Fibroblast of villous mesenchyme (primary cell): ENCODE measurements around the gene DNAJC9. TPM values are rescaled to one million over a fixed set of nuclear protein-coding genes. Genes with fewer than 3 reads are reported as not detected.

ENCODE experiments used
- DNase-seq: peaks from one replicate; pipeline ENCODE4 v3.0.0-alpha.2; 2010; ENCODE audit warnings: low read depth
- H3K4me3 ChIP-seq: 2 replicates; pipeline ENCODE4 v1.5.1; 2011; ENCODE audit warnings: low read depth, mild to moderate bottlenecking, low read length
- total RNA-seq: library from RNA; depleted of rRNA; stranded (reverse); fragments of >200 nt; gene quantifications from 2 replicates; pipeline ENCODE4 v1.2.3, GENCODE V29; 2012
- TF ChIP-seq, protein P1 (sequence below): IDR thresholded peaks from 2 replicates; pipeline ENCODE4 v1.5.1; 2012; ENCODE audit warnings: low read depth, mild to moderate bottlenecking, low read length; ENCODE audit not compliant: insufficient read depth

DNAJC9 gene
- total RNA-seq, 1 donor, result 28.1 TPM

- TF ChIP-seq, protein P1, sequence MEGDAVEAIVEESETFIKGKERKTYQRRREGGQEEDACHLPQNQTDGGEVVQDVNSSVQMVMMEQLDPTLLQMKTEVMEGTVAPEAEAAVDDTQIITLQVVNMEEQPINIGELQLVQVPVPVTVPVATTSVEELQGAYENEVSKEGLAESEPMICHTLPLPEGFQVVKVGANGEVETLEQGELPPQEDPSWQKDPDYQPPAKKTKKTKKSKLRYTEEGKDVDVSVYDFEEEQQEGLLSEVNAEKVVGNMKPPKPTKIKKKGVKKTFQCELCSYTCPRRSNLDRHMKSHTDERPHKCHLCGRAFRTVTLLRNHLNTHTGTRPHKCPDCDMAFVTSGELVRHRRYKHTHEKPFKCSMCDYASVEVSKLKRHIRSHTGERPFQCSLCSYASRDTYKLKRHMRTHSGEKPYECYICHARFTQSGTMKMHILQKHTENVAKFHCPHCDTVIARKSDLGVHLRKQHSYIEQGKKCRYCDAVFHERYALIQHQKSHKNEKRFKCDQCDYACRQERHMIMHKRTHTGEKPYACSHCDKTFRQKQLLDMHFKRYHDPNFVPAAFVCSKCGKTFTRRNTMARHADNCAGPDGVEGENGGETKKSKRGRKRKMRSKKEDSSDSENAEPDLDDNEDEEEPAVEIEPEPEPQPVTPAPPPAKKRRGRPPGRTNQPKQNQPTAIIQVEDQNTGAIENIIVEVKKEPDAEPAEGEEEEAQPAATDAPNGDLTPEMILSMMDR, result no peak
- DNase-seq, result no peak
- no peak overlapping the region for H3K4me3 ChIP-seq
Measured at GRCh38 chr10:73239908-73240307, 7.1 kb downstream of the DNAJC9 start.

DNA sequence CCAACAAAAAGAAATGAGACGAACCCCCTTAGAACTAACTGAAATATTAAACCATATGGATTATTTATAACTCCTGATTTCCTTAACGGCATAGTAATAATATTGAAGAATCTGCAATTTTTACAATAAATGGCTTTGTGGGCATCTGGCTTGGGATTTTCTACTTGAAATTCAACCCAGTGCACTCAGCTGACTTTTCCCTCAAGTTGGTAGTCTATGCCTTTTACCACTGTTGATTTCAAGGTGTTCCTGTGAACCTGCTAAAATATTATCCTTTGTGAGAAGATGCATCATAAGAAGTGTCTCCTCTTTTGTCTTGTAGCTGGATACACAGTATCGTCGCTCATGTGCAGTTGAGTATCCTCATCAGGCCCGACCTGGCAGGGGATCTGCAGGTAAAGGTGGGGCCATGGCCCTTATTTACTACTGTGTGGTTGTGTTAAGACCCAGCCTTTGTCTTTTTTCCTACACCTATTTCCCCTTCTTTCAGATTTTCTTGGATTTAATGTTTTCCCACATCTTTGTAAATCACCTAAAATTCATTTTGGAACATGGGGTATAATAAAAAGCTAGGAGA, 8.0 kb downstream of the DNAJC9 start:
- DNase-seq, result no peak
- TF ChIP-seq, protein P1, result no peak
- no peak overlapping the region for H3K4me3 ChIP-seq

- TF ChIP-seq, protein P1, result no peak
- DNase-seq, result no peak
Measured at GRCh38 chr10:73234695-73235094, 12.4 kb downstream of the DNAJC9 start.

GRCh38 chr10:73233883-73234282, 13.2 kb downstream of the DNAJC9 start:
- no peak overlapping the region for H3K4me3 ChIP-seq
- TF ChIP-seq, protein P1, result no peak
- DNase-seq, result no peak

More at GRCh38 chr10:73234695-73235094, 12.4 kb downstream of the DNAJC9 start:
- no peak overlapping the region for H3K4me3 ChIP-seq

- no peak overlapping the region for H3K4me3 ChIP-seq
- peak; percentile 18 for DNase-seq
- TF ChIP-seq, protein P1, result peak; percentile 45
Measured at GRCh38 chr10:73232887-73233286, 14.2 kb downstream of the DNAJC9 start.

GRCh38 chr10:73229567-73229966, 17.5 kb downstream of the DNAJC9 start:
- no peak overlapping the region for H3K4me3 ChIP-seq
- TF ChIP-seq, protein P1, result no peak
- no peak for DNase-seq

DNA sequence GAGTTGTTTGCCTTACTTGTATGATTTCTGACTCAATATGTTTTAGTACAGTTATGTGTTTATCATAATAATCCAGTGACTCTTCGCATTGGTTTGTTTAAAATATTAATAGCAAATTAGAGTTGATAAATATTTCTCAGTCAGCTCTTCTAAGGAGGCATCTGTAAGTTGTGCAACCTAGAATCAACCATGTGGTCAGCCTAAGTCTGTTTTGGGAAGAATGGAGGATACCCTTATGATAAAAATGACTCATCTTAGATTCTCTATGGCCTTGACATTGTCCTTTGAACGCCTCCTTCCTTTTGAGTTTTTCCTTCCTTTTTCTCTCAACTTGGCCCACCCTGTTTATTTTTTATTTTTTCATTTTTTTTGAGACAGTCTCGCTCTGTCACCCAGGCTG, 18.8 kb downstream of the DNAJC9 start:
- DNase-seq, result peak; percentile 67
- TF ChIP-seq, protein P1, result no peak
- no peak overlapping the region for H3K4me3 ChIP-seq
